Measurements from ENCODE around the gene TMEFF2.
A peak's percentile ranks its signal among the peaks of the same experiment; 100 is the strongest.

The TMEFF2 gene

DNA sequence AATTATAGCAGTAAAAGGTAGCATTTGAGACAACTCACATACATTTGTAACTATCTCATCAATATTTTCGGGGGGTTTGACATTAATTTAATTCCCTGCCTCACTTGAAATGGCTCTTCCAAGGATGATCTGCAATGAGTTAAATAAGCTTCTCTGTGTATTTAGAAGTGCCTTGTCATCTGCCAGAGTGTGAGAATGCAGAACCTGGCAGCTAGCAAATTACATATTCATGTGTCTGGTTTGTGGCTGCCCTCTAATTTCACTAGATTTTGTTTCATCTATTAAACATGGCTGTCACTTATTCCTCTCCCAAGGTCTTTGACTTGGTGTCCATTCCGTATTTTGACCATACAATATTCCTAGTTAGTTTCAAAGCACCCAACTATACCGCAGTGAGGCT is 189.5 kb downstream of the TMEFF2 start:
- DNase-seq: no peak

GRCh38 chr2:192004188-192004963 is 190.4 kb downstream of the TMEFF2 start:
- no peak for DNase-seq

DNA sequence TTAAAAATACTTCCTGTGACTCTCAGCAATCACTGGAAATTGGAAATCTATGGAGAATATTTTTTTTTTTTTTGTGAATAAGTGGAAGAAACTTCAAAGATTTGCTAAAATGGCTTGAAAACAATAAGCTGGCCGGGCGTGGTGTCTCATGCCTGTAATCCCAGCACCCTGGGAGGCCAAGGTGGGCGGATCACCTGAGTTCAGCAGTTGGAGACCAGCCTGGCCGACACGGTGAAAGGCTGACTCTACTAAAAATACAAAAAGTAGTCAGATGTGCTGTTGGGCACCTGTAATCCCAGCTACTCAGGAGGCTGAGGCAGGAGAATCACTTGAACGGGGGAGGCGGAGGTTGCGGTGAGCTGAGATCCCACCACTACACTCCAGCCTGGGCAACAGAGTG is 192.3 kb downstream of the TMEFF2 start:
- DNase-seq: no peak

GRCh38 chr2:192000196-192000980 is 194.3 kb downstream of the TMEFF2 start:
- no peak for DNase-seq

DNA sequence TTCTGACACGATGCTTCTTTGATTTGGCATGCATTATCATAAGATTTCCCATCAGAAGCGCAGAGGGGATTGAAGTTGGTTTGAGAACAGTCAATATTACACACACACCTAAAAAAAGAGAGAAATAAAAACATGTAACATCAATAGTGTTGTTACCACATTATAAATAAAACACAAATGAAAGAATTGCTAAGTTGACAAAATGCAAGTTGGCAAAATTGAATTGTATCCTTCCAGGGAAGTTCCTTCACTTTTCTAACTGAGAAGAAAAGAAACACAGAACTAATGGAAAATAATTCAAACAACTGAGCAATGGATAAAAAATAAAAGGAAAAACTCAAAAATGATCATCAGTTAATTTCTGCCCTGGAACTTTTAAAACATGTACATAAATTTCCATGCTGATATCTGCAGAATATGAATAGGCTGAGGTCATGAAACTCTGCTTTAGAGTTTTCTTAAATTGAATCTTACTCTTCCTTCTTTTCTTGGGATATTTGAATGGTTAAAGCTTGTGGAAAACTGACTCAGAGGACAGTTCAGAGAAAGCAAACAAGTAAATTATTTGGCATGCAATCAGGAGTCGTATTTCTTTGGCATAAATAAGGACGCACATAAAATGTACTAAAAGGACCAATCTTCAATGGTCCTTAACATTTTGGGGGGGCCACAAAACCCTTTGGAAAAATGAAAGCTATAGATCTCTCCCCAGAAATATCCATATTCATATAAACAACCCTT is 195.5 kb downstream of the TMEFF2 start:
- DNase-seq: no peak

DNA sequence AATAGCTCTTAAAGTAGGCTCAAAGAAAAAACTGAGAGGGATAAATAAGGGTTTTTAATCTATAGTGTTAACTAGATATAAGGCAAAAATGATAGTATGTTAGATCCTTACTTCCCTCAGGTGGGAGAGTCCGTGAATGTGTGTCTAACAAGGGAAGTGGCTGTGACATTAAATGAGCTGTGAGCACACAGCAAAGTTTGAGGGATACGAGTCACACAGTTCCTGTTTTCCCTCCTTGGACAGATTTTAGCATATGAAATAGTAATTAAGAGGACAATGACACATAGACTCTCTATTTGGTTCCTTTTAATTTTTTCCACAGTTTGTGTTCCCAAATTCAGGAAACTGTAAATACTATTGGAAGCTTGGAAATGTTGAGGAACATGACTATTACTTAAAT is 199.4 kb downstream of the TMEFF2 start:
- peak; percentile 16 to 34 (median 33) for DNase-seq

GRCh38 chr2:191994749-191995148 is 200.0 kb downstream of the TMEFF2 start:
- no peak for DNase-seq

DNA sequence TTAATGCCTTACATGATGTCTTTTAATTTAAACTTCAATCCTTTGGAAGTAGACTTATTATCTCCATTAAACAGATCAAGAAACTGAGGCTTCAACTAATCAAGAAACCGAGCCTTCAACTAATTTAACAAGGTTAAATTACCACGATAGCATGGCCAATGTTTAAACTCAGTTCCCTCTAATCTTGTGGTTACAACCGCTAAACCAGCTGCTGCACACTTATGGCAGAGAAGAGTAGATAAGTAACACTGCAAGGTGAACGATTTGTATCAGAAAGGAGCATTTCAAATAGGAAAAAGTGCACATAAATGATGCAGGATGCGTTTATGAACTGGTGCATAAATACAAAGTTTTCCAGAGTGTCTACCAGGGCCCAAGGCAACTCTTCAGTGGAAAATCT is 203.3 kb downstream of the TMEFF2 start:
- no peak for DNase-seq

DNA sequence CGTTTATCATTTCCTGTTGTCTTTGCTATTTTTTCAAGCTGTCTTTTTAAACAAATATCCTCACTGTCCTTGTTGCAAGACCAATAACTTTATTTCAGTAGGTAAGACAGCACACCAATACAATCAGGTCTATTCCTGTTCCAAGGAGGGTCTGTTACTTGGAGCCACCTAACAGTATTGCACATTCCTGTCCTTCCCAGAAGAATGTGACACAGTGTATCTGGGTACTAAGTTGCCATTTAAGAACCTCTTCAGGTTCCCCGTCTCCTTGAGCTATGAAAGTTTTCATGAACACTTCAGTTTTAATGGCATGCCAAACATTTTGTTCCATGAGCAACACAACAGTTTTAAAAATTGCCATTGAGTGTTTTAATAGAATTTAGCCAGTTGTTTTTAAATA is 209.0 kb downstream of the TMEFF2 start:
- DNase-seq: no peak

- DNase-seq: no peak
These were observed 211.1 kb downstream of the TMEFF2 start for GRCh38 chr2:191983591-191983990.

DNA sequence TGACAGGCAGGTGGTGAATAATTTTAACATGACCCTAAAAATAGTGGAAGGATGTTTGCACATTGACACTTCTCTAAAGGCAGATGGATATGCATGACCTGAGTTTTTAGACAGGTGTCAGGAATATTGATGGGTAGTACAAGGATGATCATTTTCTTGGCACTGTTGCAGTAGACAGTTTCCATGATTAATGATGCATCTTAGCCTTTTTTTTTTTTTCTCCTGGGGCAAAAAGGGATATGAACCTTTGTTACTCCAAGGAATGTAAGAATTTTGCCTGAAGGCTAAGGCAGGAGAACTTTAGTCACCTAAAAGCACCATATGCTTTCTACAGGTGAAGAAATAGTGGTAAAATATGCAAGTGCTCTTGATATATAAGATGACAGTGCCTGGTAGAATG is 211.5 kb downstream of the TMEFF2 start:
- no peak for DNase-seq

GRCh38 chr2:191981706-191982105 is 213.0 kb downstream of the TMEFF2 start:
- DNase-seq: no peak

GRCh38 chr2:191980483-191980882 is 214.2 kb downstream of the TMEFF2 start:
- DNase-seq: no peak

GRCh38 chr2:191979221-191979730 is 215.5 kb downstream of the TMEFF2 start:
- no peak for DNase-seq

GRCh38 chr2:191977754-191978153 is 217.0 kb downstream of the TMEFF2 start:
- no peak for DNase-seq

DNA sequence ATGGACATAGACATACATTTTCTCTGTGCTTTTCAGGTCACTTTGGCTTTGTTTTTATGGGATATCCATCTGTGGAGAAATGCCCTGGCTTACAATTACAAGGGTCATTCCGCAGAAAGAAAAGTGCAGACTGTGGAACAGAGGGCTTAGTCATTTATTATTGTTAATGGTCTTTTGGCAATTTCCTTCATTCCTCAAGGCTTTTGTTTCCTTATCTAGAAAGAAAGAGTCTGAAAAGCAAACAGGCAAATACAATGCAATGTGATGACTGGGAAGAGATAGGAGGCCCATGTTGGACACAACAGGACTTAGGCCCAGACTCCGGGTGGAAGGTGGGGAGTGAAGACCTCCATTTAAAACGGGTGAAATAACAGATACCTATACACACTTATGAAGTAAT is 218.3 kb downstream of the TMEFF2 start:
- no peak for DNase-seq

DNA sequence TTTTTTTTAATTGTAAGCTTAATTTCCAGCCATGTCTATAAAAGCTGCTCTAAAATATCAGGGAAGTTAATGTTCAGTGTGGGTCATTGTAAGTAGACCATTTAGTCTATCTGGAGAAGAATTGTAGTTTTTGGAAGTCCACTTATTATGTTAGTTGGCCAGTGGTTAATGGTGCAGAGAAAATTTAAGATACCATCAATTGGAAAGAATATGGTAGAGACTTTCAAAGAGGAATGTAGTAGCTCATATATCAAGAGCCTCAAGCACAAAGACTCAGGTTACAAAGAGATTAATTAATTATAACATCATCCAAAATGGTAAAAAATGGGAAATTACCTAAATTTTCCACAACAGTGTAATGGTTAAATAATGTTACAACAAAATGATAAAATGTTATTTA is 220.1 kb downstream of the TMEFF2 start:
- DNase-seq: no peak

- DNase-seq: no peak
These were observed 223.9 kb downstream of the TMEFF2 start for GRCh38 chr2:191970867-191971266.

DNA sequence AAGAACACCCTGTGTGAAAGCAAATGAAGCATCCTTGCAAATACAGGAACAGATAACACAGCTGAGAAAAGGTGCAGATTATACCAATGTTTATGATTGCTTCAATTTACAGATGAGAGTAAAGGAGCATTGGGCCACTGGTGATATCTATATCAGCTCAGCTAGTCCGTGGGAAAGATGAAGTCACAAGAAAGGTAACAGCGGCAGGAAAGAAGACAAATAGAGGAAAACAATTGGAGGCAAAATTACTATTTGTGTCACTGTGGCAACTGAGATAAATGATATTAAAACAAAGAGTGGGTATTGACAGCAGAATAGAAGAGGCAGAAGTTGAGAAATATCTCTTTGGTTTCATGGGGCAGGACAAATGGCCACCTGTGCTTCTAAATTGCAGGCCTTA is 226.6 kb downstream of the TMEFF2 start:
- no peak for DNase-seq

GRCh38 chr2:191965733-191966132 is 229.0 kb downstream of the TMEFF2 start:
- DNase-seq: no peak

GRCh38 chr2:191961556-191961955 is 233.2 kb downstream of the TMEFF2 start:
- no peak for DNase-seq

- DNase-seq: no peak
These were observed 235.5 kb downstream of the TMEFF2 start for GRCh38 chr2:191959209-191959608.

Measured in suppressor macrophage treated with lipopolysaccharide for 1 hour (primary cell).